Kidney (tissue), 14 donors: ENCODE measurements around the gene EPS8L3. TPM values are rescaled to one million over a fixed set of nuclear protein-coding genes. Genes with fewer than 3 reads are reported as not detected.
"Not testable (repeated sequence)": the region's sequence is repeated elsewhere in the genome, so short reads cannot be mapped to it uniquely, and the experiment has no call there.

ENCODE experiments used
- DNase-seq, 5 donors: peaks; one replicate each; pipeline ENCODE4 v3.0.0-alpha.2; 2013 to 2020
- FAIRE-seq: peaks from 2 replicates; lab custom pipeline; 2012; peaks lifted over from hg19 to GRCh38; lab: Jason Lieb, UNC
- H3K27ac ChIP-seq, 2 donors: one replicate each; pipeline ENCODE4 v1.7.0; 2013; ENCODE audit warnings: low read depth in 2 of 2, low read length in 2 of 2, inconsistent platforms in 1 of 2
- H3K27me3 ChIP-seq: one replicate; pipeline ENCODE4 v1.7.1; 2013; ENCODE audit warnings: low read length, inconsistent platforms; ENCODE audit not compliant: control insufficient read depth, insufficient read depth
- H3K36me3 ChIP-seq, 3 donors: one replicate each; pipeline versions ENCODE4 v1.7.0 to v1.7.1; 2013; ENCODE audit warnings: low read length in 3 of 3, control low read depth in 1 of 3, inconsistent platforms in 1 of 3; ENCODE audit not compliant: insufficient read depth in 3 of 3, control insufficient read depth in 2 of 3
- H3K4me1 ChIP-seq, 3 donors: one replicate each; pipeline versions ENCODE4 v1.7.0 to v1.7.1; 2013; ENCODE audit warnings: low read length in 3 of 3, inconsistent platforms in 1 of 3, low read depth in 1 of 3; ENCODE audit not compliant: control insufficient read depth in 2 of 3, insufficient read depth in 2 of 3
- H3K4me3 ChIP-seq, 3 donors: one replicate each; pipeline versions ENCODE4 v1.7.0 to v1.8.1; 2013; ENCODE audit warnings: low read length in 3 of 3, control low read depth in 1 of 3, inconsistent platforms in 1 of 3
- H3K9ac ChIP-seq, 3 donors: one replicate each; pipeline versions ENCODE4 v1.7.0 to v1.7.1; 2013; ENCODE audit warnings: low read length in 3 of 3, control low read depth in 1 of 3, inconsistent platforms in 1 of 3
- H3K9me3 ChIP-seq, 3 donors: one replicate each; pipeline versions ENCODE4 v1.7.0 to v1.7.1; 2013; ENCODE audit warnings: low read length in 3 of 3, control low read depth in 1 of 3, inconsistent platforms in 1 of 3; ENCODE audit not compliant: control insufficient read depth in 2 of 3, insufficient read depth in 1 of 3
- intact Hi-C: fragments of 100-400 bp; cut with DNase I; formaldehyde crosslinking; loops from one replicate; pipeline ENCODE4 v1.11.1; 2022
- polyA plus RNA-seq: library from polyadenylated mRNA; stranded (reverse); fragments of 350-450 nt; fragmentation: Illumina TruSeq; extraction: RNeasy Lipid Tissue Mini Kit (QIAGEN cat#74804); gene quantifications from one replicate; pipeline ENCODE4 v1.2.3, GENCODE V29; 2014; ENCODE audit warnings: low read depth, low replicate concordance; ENCODE audit not compliant: insufficient read depth
- total RNA-seq: library from RNA; stranded (reverse); fragmentation: NEBNext Ultra II Directional; extraction: Animal tissue kit (Norgen Biotek cat#: 25700); gene quantifications from one replicate; pipeline ENCODE4 v1.2.1, GENCODE V29; 2021
- TF ChIP-seq, protein P1 (sequence below): IDR thresholded peaks from 3 replicates; pipeline ENCODE4 v1.5.1; 2012; ENCODE audit warnings: mild to moderate bottlenecking, moderate library complexity, borderline replicate concordance; ENCODE audit not compliant: insufficient read depth; ENCODE audit errors: extremely low read depth
- donor health status: control.
- donor health status: control.
- donor health status: control.
- donor health status: control.
- donor health status: control.
- donor health status: DM: yes; HTN: yes; CAD: no.
- donor health status: Normal renal cell carcinoma (clear cell type).

Gene EPS8L3
- total and polyA plus RNA-seq, 2 donors from 2014 or later, result 1.8 TPM; not detected in 1

- intact Hi-C loops, result no loop called here
These were observed 6.7 kb downstream of the EPS8L3 start for GRCh38 chr1:109756848-109757521.

GRCh38 chr1:109756325-109756724 lies 7.4 kb downstream of the EPS8L3 start:
- H3K4me1 ChIP-seq, H3K9ac ChIP-seq, FAIRE-seq, intact Hi-C loops, H3K27ac ChIP-seq, H3K4me3 ChIP-seq, H3K36me3 ChIP-seq, H3K9me3 ChIP-seq, H3K27me3 ChIP-seq: not testable (repeated sequence)
- DNase-seq, result peak in 1 of 5 donors; percentile 8

More at GRCh38 chr1:109756848-109757521, 6.7 kb downstream of the EPS8L3 start:
- FAIRE-seq, result no peak
- DNase-seq, result peak in 1 of 5 donors; percentile 13
- no peak overlapping the region for H3K4me3 ChIP-seq
- no peak overlapping the region for H3K27ac ChIP-seq
- no peaks in the 10 kb centered on the region for H3K36me3 ChIP-seq
- no peaks in the 10 kb centered on the region for H3K27me3 ChIP-seq
- H3K9ac ChIP-seq, result no peak overlapping the region
- no peaks in the 10 kb centered on the region for H3K9me3 ChIP-seq
- H3K4me1 ChIP-seq, result no peaks in the 10 kb centered on the region
- TF ChIP-seq, protein P1, sequence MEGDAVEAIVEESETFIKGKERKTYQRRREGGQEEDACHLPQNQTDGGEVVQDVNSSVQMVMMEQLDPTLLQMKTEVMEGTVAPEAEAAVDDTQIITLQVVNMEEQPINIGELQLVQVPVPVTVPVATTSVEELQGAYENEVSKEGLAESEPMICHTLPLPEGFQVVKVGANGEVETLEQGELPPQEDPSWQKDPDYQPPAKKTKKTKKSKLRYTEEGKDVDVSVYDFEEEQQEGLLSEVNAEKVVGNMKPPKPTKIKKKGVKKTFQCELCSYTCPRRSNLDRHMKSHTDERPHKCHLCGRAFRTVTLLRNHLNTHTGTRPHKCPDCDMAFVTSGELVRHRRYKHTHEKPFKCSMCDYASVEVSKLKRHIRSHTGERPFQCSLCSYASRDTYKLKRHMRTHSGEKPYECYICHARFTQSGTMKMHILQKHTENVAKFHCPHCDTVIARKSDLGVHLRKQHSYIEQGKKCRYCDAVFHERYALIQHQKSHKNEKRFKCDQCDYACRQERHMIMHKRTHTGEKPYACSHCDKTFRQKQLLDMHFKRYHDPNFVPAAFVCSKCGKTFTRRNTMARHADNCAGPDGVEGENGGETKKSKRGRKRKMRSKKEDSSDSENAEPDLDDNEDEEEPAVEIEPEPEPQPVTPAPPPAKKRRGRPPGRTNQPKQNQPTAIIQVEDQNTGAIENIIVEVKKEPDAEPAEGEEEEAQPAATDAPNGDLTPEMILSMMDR, result no peak

GRCh38 chr1:109754738-109755137 lies 9.0 kb downstream of the EPS8L3 start:
- H3K9ac ChIP-seq, result no peak overlapping the region
- H3K9me3 ChIP-seq, result no peaks in the 10 kb centered on the region
- H3K27me3 ChIP-seq, result no peaks in the 10 kb centered on the region
- no peaks in the 10 kb centered on the region for H3K4me1 ChIP-seq
- FAIRE-seq, result no peak
- intact Hi-C loops, result no loop called here
- TF ChIP-seq, protein P1, result no peak
- H3K4me3 ChIP-seq, result no peak overlapping the region
- no peak for DNase-seq
- H3K36me3 ChIP-seq, result no peaks in the 10 kb centered on the region
- H3K27ac ChIP-seq, result no peak overlapping the region

DNA sequence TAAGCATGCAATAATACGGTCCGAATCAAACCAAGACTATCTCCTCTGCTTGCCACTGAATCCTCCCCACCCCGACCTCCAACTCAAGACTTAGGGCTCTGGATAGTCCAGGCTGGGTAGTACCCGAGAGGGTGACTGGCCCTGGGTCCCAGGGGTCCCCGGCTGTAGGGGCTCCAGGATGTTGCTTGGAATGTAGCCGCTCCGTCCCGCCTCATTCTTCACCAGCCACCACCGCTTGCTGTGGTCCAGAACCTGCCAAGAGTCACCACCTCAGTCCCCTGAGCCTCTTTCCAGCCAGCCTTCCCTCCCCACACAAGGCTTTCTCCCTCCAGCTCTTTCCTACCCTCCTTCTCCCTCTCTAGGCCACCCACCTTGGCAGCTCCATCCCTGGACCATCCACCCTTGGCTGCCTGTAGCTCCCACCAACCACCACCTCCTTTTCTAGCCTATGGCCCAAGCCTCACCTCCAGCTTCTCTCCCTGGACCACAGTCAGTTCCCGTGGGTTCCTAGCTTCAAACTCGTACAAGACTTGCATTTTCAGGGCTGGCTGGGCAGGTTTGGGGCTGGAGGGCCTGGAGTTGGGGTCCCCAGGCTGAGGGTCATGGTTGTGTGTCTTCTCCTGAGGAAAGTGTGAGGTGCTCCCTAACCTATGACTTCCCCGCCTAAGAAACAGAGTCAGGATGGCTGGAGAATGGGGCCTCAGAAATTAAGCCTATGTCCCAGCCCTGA lies 12.0 kb downstream of the EPS8L3 start:
- TF ChIP-seq, protein P1, result no peak
- FAIRE-seq, result no peak
- no peak overlapping the region for H3K27ac ChIP-seq
- H3K36me3 ChIP-seq, result no peaks in the 10 kb centered on the region
- no peaks in the 10 kb centered on the region for H3K27me3 ChIP-seq
- DNase-seq, result no peak
- H3K4me3 ChIP-seq, result no peak overlapping the region
- H3K9ac ChIP-seq, result no peak overlapping the region
- no peaks in the 10 kb centered on the region for H3K4me1 ChIP-seq
- H3K9me3 ChIP-seq, result no peaks in the 10 kb centered on the region
- intact Hi-C loops, result no loop called here
